ENCODE measurements around the gene TRIM24. TPM values are rescaled to one million over a fixed set of nuclear protein-coding genes. Genes with fewer than 3 reads are reported as not detected.

The TRIM24 gene
- total RNA-seq, 1 donor from 2014 or later, result 23.9 TPM

DNA sequence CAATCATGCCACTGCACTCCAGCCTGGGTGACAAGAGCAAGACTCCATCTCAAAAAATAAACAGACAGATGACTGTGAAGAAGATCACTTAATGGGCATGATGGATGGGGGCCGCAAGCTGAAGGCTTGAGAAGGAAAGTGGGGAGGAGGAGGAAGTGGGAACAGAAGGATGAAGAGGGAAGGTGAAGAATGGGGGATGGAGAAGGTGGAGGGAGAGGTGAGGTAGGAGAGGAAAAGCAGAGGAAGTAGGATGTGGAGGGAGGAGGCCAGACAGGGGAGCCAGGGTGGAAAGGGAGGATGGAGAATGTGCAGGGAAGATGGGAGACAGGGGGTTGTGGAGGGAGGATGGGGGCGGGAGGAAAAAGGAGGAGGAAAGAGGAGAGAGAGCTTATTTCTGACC is 172.3 kb downstream of the TRIM24 start:
- intact Hi-C loops (cut with DNase I), result no loop called here
- DNase-seq (no peak), ATAC-seq (no peak)
- Histone ChIP-seq H3K9me3 (no peaks in the 10 kb centered on the region), H3K27me3 (no peaks in the 10 kb centered on the region), H3K4me1 (no peaks in the 10 kb centered on the region), H3K36me3 (no peaks in the 10 kb centered on the region), H3K4me3 (no peak overlapping the region), H3K27ac (no peak overlapping the region)
- TF ChIP-seq, protein P1, sequence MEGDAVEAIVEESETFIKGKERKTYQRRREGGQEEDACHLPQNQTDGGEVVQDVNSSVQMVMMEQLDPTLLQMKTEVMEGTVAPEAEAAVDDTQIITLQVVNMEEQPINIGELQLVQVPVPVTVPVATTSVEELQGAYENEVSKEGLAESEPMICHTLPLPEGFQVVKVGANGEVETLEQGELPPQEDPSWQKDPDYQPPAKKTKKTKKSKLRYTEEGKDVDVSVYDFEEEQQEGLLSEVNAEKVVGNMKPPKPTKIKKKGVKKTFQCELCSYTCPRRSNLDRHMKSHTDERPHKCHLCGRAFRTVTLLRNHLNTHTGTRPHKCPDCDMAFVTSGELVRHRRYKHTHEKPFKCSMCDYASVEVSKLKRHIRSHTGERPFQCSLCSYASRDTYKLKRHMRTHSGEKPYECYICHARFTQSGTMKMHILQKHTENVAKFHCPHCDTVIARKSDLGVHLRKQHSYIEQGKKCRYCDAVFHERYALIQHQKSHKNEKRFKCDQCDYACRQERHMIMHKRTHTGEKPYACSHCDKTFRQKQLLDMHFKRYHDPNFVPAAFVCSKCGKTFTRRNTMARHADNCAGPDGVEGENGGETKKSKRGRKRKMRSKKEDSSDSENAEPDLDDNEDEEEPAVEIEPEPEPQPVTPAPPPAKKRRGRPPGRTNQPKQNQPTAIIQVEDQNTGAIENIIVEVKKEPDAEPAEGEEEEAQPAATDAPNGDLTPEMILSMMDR (IDR thresholded peaks at IDR 0.05), result no peak

DNA sequence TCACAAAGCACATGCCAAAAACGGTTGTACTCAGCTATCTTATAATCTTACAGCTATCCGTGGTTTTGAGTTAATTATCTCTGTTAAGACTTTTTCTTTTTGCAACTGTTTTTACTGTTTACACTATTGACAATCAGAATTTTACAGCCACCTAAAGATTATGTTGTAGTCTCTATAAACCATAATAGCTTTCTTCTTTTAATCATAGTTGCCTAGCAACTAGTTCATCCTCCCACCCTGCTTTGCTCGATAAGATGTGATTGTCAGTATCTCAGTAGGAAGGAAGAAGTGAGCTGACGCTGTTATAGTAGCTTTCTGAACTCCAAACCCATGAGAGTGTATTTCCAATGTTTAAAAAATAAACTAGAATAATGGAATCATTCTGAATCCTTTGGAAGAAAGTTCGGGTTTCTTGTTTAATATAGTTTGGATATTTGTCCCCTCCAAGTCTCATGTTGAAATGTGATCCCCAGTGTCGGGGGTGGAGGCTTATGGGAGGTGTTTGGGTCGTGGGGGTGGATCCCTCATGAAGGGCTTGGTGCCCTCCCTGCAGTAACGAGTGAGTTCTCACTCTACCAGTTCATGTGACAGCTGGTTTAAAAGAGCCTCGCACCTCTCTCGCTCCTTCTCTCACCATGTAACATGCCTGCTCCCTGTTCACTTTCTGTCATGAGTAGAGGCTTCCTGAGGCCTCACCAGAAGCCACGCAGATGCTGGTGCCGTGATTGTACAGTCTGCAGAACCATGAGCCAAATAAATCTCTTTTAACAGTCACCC is 173.0 kb downstream of the TRIM24 start:
- TF ChIP-seq, protein P1 (IDR thresholded peaks at IDR 0.05), result no peak
- no peak overlapping the region for H3K27ac ChIP-seq
- H3K4me1 ChIP-seq, result no peaks in the 10 kb centered on the region
- DNase-seq (no peak), ATAC-seq (no peak)
- H3K36me3 ChIP-seq, result no peaks in the 10 kb centered on the region
- intact Hi-C loops (cut with DNase I), result no loop called here
- H3K4me3 ChIP-seq, result no peak overlapping the region
- H3K27me3 ChIP-seq, result no peaks in the 10 kb centered on the region
- H3K9me3 ChIP-seq, result no peaks in the 10 kb centered on the region

Other genes starting within 250 kb of the TRIM24 start
- 0.81 TPM for gene SVOPL, start 241.1 kb downstream of the TRIM24 start, total RNA-seq